Heart left ventricle (tissue), 16 donors: Measurements from ENCODE around the gene IRAK4. TPM values are rescaled to one million over a fixed set of nuclear protein-coding genes. Genes with fewer than 3 reads are reported as not detected.
"Not testable (repeated sequence)": the region's sequence is repeated elsewhere in the genome, so short reads cannot be mapped to it uniquely, and the experiment has no call there.

ENCODE experiments used
- ATAC-seq, 4 donors: fragments of 200-7000 bp; cut with Tn5 transposase; one replicate each; pipeline ENCODE4 v1.9.1; 2020 to 2022; ENCODE audit warnings: moderate library complexity in 4 of 4, mild to moderate bottlenecking in 3 of 4, moderate number of reproducible peaks in 1 of 4
- DNase-seq, 5 donors: peaks; one replicate each; pipeline ENCODE4 v3.0.0-alpha.2; 2020
- H3K27ac ChIP-seq, 12 donors: fragments of 200-600 bp; sonication (generic) in 4 of 12; one replicate each; pipeline versions ENCODE4 v1.5.0 to v1.8.0; 2016 to 2022; ENCODE audit warnings: mild to moderate bottlenecking in 2 of 12
- H3K27me3 ChIP-seq, 9 donors: fragments of 200-600 bp; sonication (generic) in 2 of 9; one replicate each; pipeline versions ENCODE4 v1.5.1 to v1.8.0; 2016 to 2022; ENCODE audit warnings: mild to moderate bottlenecking in 3 of 9
- H3K36me3 ChIP-seq, 9 donors: fragments of 200-600 bp; sonication (generic) in 2 of 9; one replicate each; pipeline versions ENCODE4 v1.5.0 to v1.8.0; 2018 to 2022; ENCODE audit warnings: mild to moderate bottlenecking in 2 of 9
- H3K4me1 ChIP-seq, 12 donors: fragments of 200-600 bp; sonication (generic) in 4 of 12; one replicate each; pipeline versions ENCODE4 v1.5.0 to v1.8.0; 2016 to 2022; ENCODE audit warnings: mild to moderate bottlenecking in 3 of 12
- H3K4me3 ChIP-seq, 12 donors: fragments of 200-600 bp; sonication (generic) in 4 of 12; one replicate each; pipeline versions ENCODE4 v1.5.0 to v1.8.0; 2017 to 2022; ENCODE audit warnings: mild to moderate bottlenecking in 9 of 12, moderate library complexity in 4 of 12
- H3K9me3 ChIP-seq, 12 donors: fragments of 200-600 bp; sonication (generic) in 4 of 12; one replicate each; pipeline versions ENCODE4 v1.5.0 to v1.8.0; 2016 to 2022; ENCODE audit warnings: mild to moderate bottlenecking in 1 of 12
- CTCF ChIP-seq, 12 donors: fragments of 200-600 bp; sonication (generic) in 4 of 12; IDR thresholded peaks; one replicate each; pipeline versions ENCODE4 v1.5.0 to v1.8.0; 2018 to 2022; ENCODE audit warnings: antibody characterized with exemption in 12 of 12, mild to moderate bottlenecking in 5 of 12
- POLR2A ChIP-seq, 2 donors: fragments of 450-650 bp; IDR thresholded peaks; one replicate each; pipeline ENCODE4 v1.6.1; 2017; ENCODE audit warnings: antibody characterized with exemption in 2 of 2, mild to moderate bottlenecking in 2 of 2, moderate library complexity in 2 of 2
- WGBS, 4 donors: extraction: QIAGEN DNeasy Blood & Tissue Kit in 2 of 4; methylation state at CpG; one replicate each; pipeline versions ENCODE4 v1.1.5 to v1.1.7; 2013 to 2018; 5-methylcytosine and 5-hydroxymethylcytosine counted together
- intact Hi-C, 10 donors: fragments of 100-400 bp; cut with DNase I; formaldehyde crosslinking; loops; one replicate each; pipeline versions ENCODE4 v1.11.1 to v1.14.2; 2022
- polyA plus RNA-seq, 2 donors: library from polyadenylated mRNA; stranded (reverse); fragments of 200-250 nt; gene quantifications; one replicate each; pipeline ENCODE4 v1.2.3, GENCODE V29; 2013
- total RNA-seq, 9 donors: library from RNA; depleted of rRNA in 2 of 9; stranded (reverse); fragments of >200 nt in 2 of 9; fragmentation: NEBNext Ultra II Directional in 3 of 9; extraction: Animal tissue kit (Norgen Biotek cat#: 25700) in 3 of 9; gene quantifications; one replicate each; pipeline versions ENCODE4 v1.1.0 to v1.2.4, GENCODE V29; 2016 to 2023
- donor health status: ischemic (EF 13 %, LVEDD 7.1; RV severe dilation, severe dysfunction).
- donor health status: healthy with polysubstance abuse.
- donor health status: DM: no; HTN: yes; CAD: no.
- donor health status: DM: no; HTN: no; CAD: no.
- donor health status: ischemic (EF 25% LVEDD 6.9; RV normal size, moderate dysfunction).
- donor health status: ischemic (EF 25% LVEDD 5.7; RV mildly dilated, moderate dysfunction).
- donor health status: healthy.
- donor health status: DM: yes; HTN: yes; CAD: no.
- donor health status: ischemic (EF 35%, LVEDD 5.7; RV mildly dilated, moderate dysfunction).
- donor health status: nonischemic (EF 11% LVEDD 7.7; RV severe dilation, severe dysfunction).
- donor health status: DM: yes; HTN: yes; CAD: no.
- donor health status: PGD.
- donor health status: ischemic (EF 29% LVEDD 5.4; RV normal size, mild dysfunction).
- donor health status: nonischemic (EF 23%, LVEDD 6.1; RV moderate dilation, normal function).

The IRAK4 gene
- total and polyA plus RNA-seq, 11 donors: 3.3 to 14.4 (median 4.8) TPM

- DNase-seq (no peak), ATAC-seq (no peak)
- Histone ChIP-seq H3K36me3 (peaks cover 0 to 88% (median 50%) of the 10 kb centered on the region in 9 donors), H3K4me3 (no peak overlapping the region), H3K4me1 (no peaks in the 10 kb centered on the region), H3K27me3 (no peaks in the 10 kb centered on the region), H3K9me3 (no peaks in the 10 kb centered on the region), H3K27ac (no peak overlapping the region)
- TF ChIP-seq POLR2A (IDR thresholded peaks at IDR 0.05) (no peak), CTCF (IDR thresholded peaks at IDR 0.05) (no peak)
- intact Hi-C loops: no loop called here
These were observed 16.6 kb upstream of the IRAK4 start for GRCh38 chr12:43742106-43742505.

- intact Hi-C loops: no loop called here
- DNase-seq: no peak
- peaks cover 0 to 66% (median 38%) of the 10 kb centered on the region in 9 donors for H3K36me3 ChIP-seq
These were observed 13.9 kb upstream of the IRAK4 start for GRCh38 chr12:43744826-43745225.

GRCh38 chr12:43749016-43749415 is 9.7 kb upstream of the IRAK4 start:
- no peak for DNase-seq
- WGBS, 4 donors: 84 to 97% (median 96%) methylated on average over 5 of the region's 5 CpGs

More at GRCh38 chr12:43744826-43745225, 13.9 kb upstream of the IRAK4 start:
- Histone ChIP-seq H3K27me3 (no peaks in the 10 kb centered on the region), H3K4me3 (no peak overlapping the region), H3K27ac (no peak overlapping the region), H3K9me3 (no peaks in the 10 kb centered on the region), H3K4me1 (no peaks in the 10 kb centered on the region)
- ATAC-seq: no peak
- no peak for TF ChIP-seq CTCF (IDR thresholded peaks at IDR 0.05)
- TF ChIP-seq POLR2A (IDR thresholded peaks at IDR 0.05): no peak

GRCh38 chr12:43750814-43751213 is 7.9 kb upstream of the IRAK4 start:
- no peak overlapping the region for H3K27ac ChIP-seq
- intact Hi-C loops: loop anchor here in 1 of 10 donors (10.0 kb wide), 1 partner anchor 134 kb away; no protein-coding TSS in a partner anchor
- no peak for ATAC-seq

More at GRCh38 chr12:43749016-43749415, 9.7 kb upstream of the IRAK4 start:
- no peak overlapping the region for H3K4me3 ChIP-seq
- no peaks in the 10 kb centered on the region for H3K27me3 ChIP-seq
- TF ChIP-seq CTCF (IDR thresholded peaks at IDR 0.05) (no peak), POLR2A (IDR thresholded peaks at IDR 0.05) (no peak)
- H3K27ac ChIP-seq: no peak overlapping the region
- H3K9me3 ChIP-seq: peaks cover 0 to 6% (median 0%) of the 10 kb centered on the region in 12 donors
- intact Hi-C loops: no loop called here
- no peak for ATAC-seq
- H3K36me3 ChIP-seq: peaks cover 0 to 32% (median 21%) of the 10 kb centered on the region in 9 donors
- peaks cover 0 to 13% (median 0%) of the 10 kb centered on the region in 12 donors for H3K4me1 ChIP-seq

GRCh38 chr12:43751360-43751759 is 7.4 kb upstream of the IRAK4 start:
- H3K27ac ChIP-seq, ATAC-seq, H3K4me3 ChIP-seq, DNase-seq, H3K27me3 ChIP-seq, H3K9me3 ChIP-seq: not testable (repeated sequence)
- intact Hi-C loops: loop anchor here in 1 of 10 donors (10.0 kb wide), 1 partner anchor 133 kb away; no protein-coding TSS in a partner anchor
- H3K36me3 ChIP-seq: peaks cover 0 to 21% (median 11%) of the 10 kb centered on the region in 9 donors
- peaks cover 0 to 14% (median 0%) of the 10 kb centered on the region in 12 donors for H3K4me1 ChIP-seq
- 90 to 99% (median 96%) methylated on average over 5 to 6 of the region's 6 CpGs for WGBS, 4 donors

More at GRCh38 chr12:43750814-43751213, 7.9 kb upstream of the IRAK4 start:
- Histone ChIP-seq H3K27me3 (no peaks in the 10 kb centered on the region), H3K4me3 (no peak overlapping the region), H3K4me1 (peaks cover 0 to 14% (median 0%) of the 10 kb centered on the region in 12 donors), H3K36me3 (peaks cover 0 to 25% (median 14%) of the 10 kb centered on the region in 9 donors), H3K9me3 (peaks cover 0 to 6% (median 0%) of the 10 kb centered on the region in 12 donors)
- no peak for DNase-seq
- WGBS, 4 donors: 87 to 95% (median 93%) methylated on average over 3 of the region's 3 CpGs
- TF ChIP-seq CTCF (IDR thresholded peaks at IDR 0.05): no peak
- no peak for TF ChIP-seq POLR2A (IDR thresholded peaks at IDR 0.05)
